Effector memory CD4-positive, alpha-beta T cell (primary cell): ENCODE results near the gene PMFBP1.

Experiments
- DNase-seq, 3 donors: peaks; one replicate each; pipeline ENCODE4 v3.0.0-alpha.2; 2020
- H3K27ac ChIP-seq: 2 replicates; pipeline ENCODE4 v1.7.0; 2013; ENCODE audit warnings: mild to moderate bottlenecking, low read length, moderate library complexity; ENCODE audit not compliant: insufficient read depth, poor library complexity, severe bottlenecking
- H3K27me3 ChIP-seq: replicated peaks from 2 replicates; pipeline ENCODE4 v1.7.0; 2013; ENCODE audit warnings: mild to moderate bottlenecking, low read length; ENCODE audit not compliant: insufficient read depth, control insufficient read depth, poor library complexity, severe bottlenecking
- H3K36me3 ChIP-seq: 2 replicates; pipeline ENCODE4 v1.7.0; 2013; ENCODE audit warnings: mild to moderate bottlenecking, low read length, moderate library complexity; ENCODE audit not compliant: control insufficient read depth, insufficient read depth
- H3K4me1 ChIP-seq: 2 replicates; pipeline ENCODE4 v1.7.0; 2013; ENCODE audit warnings: low read length, mild to moderate bottlenecking; ENCODE audit not compliant: control insufficient read depth, insufficient read depth, poor library complexity, severe bottlenecking
- H3K4me3 ChIP-seq: 2 replicates; pipeline ENCODE4 v1.7.0; 2013; ENCODE audit warnings: low read length, low read depth, mild to moderate bottlenecking; ENCODE audit not compliant: insufficient read depth, poor library complexity, severe bottlenecking
- H3K9me3 ChIP-seq: 2 replicates; pipeline ENCODE4 v1.7.0; 2013; ENCODE audit warnings: mild to moderate bottlenecking, low read length, moderate library complexity; ENCODE audit not compliant: control insufficient read depth

Gene PMFBP1

GRCh38 chr16:72134507-72134906, 37.4 kb downstream of the PMFBP1 start:
- H3K4me1 ChIP-seq, result no peaks in the 10 kb centered on the region
- H3K9me3 ChIP-seq, result no peaks in the 10 kb centered on the region
- H3K36me3 ChIP-seq, result no peaks in the 10 kb centered on the region
- DNase-seq, result no peak
- no peak overlapping the region for H3K27ac ChIP-seq
- H3K4me3 ChIP-seq, result no peak overlapping the region
- no peaks in the 10 kb centered on the region for H3K27me3 ChIP-seq

GRCh38 chr16:72132726-72133125, 39.2 kb downstream of the PMFBP1 start:
- H3K27ac ChIP-seq, result no peak overlapping the region
- no peaks in the 10 kb centered on the region for H3K27me3 ChIP-seq
- DNase-seq, result no peak
- H3K9me3 ChIP-seq, result no peaks in the 10 kb centered on the region
- H3K4me1 ChIP-seq, result no peaks in the 10 kb centered on the region
- no peaks in the 10 kb centered on the region for H3K36me3 ChIP-seq
- no peak overlapping the region for H3K4me3 ChIP-seq

- H3K36me3 ChIP-seq, result no peaks in the 10 kb centered on the region
- no peak overlapping the region for H3K27ac ChIP-seq
- H3K4me1 ChIP-seq, result no peaks in the 10 kb centered on the region
- no peaks in the 10 kb centered on the region for H3K9me3 ChIP-seq
- no peak for DNase-seq
- no peaks in the 10 kb centered on the region for H3K27me3 ChIP-seq
- no peak overlapping the region for H3K4me3 ChIP-seq
Measured at GRCh38 chr16:72131036-72131435, 40.9 kb downstream of the PMFBP1 start.

GRCh38 chr16:72129976-72130656, 41.8 kb downstream of the PMFBP1 start:
- H3K36me3 ChIP-seq, result no peaks in the 10 kb centered on the region
- no peaks in the 10 kb centered on the region for H3K27me3 ChIP-seq
- no peaks in the 10 kb centered on the region for H3K9me3 ChIP-seq
- DNase-seq, result no peak
- H3K27ac ChIP-seq, result no peak overlapping the region
- no peaks in the 10 kb centered on the region for H3K4me1 ChIP-seq
- H3K4me3 ChIP-seq, result no peak overlapping the region

- H3K4me3 ChIP-seq, result no peak overlapping the region
- no peaks in the 10 kb centered on the region for H3K27me3 ChIP-seq
- no peaks in the 10 kb centered on the region for H3K4me1 ChIP-seq
- no peaks in the 10 kb centered on the region for H3K36me3 ChIP-seq
- no peaks in the 10 kb centered on the region for H3K9me3 ChIP-seq
- H3K27ac ChIP-seq, result no peak overlapping the region
- no peak for DNase-seq
Measured at GRCh38 chr16:72128701-72129100, 43.3 kb downstream of the PMFBP1 start.

- Histone ChIP-seq H3K36me3 (no peaks in the 10 kb centered on the region), H3K27me3 (no peaks in the 10 kb centered on the region), H3K4me1 (no peaks in the 10 kb centered on the region), H3K9me3 (no peaks in the 10 kb centered on the region), H3K4me3 (no peak overlapping the region), H3K27ac (no peak overlapping the region)
- DNase-seq, result no peak
Measured at GRCh38 chr16:72126429-72126765, 45.6 kb downstream of the PMFBP1 start.

GRCh38 chr16:72125635-72126428, 46.1 kb downstream of the PMFBP1 start:
- H3K27ac ChIP-seq, result no peak overlapping the region
- H3K4me3 ChIP-seq, result no peak overlapping the region
- H3K4me1 ChIP-seq, result no peaks in the 10 kb centered on the region
- H3K9me3 ChIP-seq, result no peaks in the 10 kb centered on the region
- H3K27me3 ChIP-seq, result no peaks in the 10 kb centered on the region
- DNase-seq, result no peak
- no peaks in the 10 kb centered on the region for H3K36me3 ChIP-seq

GRCh38 chr16:72124761-72125634, 47.0 kb downstream of the PMFBP1 start:
- Histone ChIP-seq H3K27ac (no peak overlapping the region), H3K27me3 (no peaks in the 10 kb centered on the region), H3K36me3 (no peaks in the 10 kb centered on the region), H3K4me1 (no peaks in the 10 kb centered on the region), H3K9me3 (no peaks in the 10 kb centered on the region), H3K4me3 (no peak overlapping the region)
- peak in 2 of 3 donors; percentile 9 to 39 for DNase-seq

- no peak for DNase-seq
- H3K4me3 ChIP-seq, result no peak overlapping the region
- no peaks in the 10 kb centered on the region for H3K36me3 ChIP-seq
- H3K9me3 ChIP-seq, result no peaks in the 10 kb centered on the region
- no peak overlapping the region for H3K27ac ChIP-seq
- no peaks in the 10 kb centered on the region for H3K27me3 ChIP-seq
- H3K4me1 ChIP-seq, result no peaks in the 10 kb centered on the region
Measured at GRCh38 chr16:72124148-72124547, 47.8 kb downstream of the PMFBP1 start.

GRCh38 chr16:72123426-72123825, 48.5 kb downstream of the PMFBP1 start:
- no peaks in the 10 kb centered on the region for H3K9me3 ChIP-seq
- no peak for DNase-seq
- H3K4me3 ChIP-seq, result no peak overlapping the region
- H3K4me1 ChIP-seq, result no peaks in the 10 kb centered on the region
- no peaks in the 10 kb centered on the region for H3K27me3 ChIP-seq
- no peaks in the 10 kb centered on the region for H3K36me3 ChIP-seq
- H3K27ac ChIP-seq, result no peak overlapping the region
